ENCODE data around the gene CDH6. TPM values are rescaled to one million over a fixed set of nuclear protein-coding genes. Genes with fewer than 3 reads are reported as not detected.

CDH6 gene
- total RNA-seq, 4 donors from 2014 or later: 0.13 to 2.5 (median 0.82) TPM

DNA sequence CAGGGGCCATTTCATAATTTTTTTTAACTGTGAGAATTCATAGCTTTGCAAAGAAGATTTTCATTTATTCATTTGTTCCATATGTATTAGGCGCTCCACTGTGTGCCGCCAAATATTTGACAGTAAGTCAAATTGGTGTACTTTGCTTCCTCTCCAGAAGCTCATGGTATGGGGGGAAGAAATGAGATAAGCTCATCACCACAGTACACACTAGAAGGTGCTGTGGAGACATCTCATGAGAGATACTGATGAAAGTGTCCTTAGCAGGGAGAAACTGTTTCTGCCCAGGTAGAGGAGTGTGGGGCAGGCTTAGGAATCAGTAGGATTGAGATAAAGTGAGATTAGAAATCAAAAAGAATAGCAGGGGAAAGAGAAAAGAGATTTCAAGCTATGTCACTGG is 136.2 kb downstream of the CDH6 start:
- WGBS, 2 donors: 71 to 74% methylated on average over 2 of the region's 2 CpGs
- TF ChIP-seq, protein P1, sequence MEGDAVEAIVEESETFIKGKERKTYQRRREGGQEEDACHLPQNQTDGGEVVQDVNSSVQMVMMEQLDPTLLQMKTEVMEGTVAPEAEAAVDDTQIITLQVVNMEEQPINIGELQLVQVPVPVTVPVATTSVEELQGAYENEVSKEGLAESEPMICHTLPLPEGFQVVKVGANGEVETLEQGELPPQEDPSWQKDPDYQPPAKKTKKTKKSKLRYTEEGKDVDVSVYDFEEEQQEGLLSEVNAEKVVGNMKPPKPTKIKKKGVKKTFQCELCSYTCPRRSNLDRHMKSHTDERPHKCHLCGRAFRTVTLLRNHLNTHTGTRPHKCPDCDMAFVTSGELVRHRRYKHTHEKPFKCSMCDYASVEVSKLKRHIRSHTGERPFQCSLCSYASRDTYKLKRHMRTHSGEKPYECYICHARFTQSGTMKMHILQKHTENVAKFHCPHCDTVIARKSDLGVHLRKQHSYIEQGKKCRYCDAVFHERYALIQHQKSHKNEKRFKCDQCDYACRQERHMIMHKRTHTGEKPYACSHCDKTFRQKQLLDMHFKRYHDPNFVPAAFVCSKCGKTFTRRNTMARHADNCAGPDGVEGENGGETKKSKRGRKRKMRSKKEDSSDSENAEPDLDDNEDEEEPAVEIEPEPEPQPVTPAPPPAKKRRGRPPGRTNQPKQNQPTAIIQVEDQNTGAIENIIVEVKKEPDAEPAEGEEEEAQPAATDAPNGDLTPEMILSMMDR (IDR thresholded peaks at IDR 0.05): no peak
- no peak for TF ChIP-seq POLR2A (IDR thresholded peaks at IDR 0.05)
- DNase-seq (ENCODE audit: low spot score in 2 of 2): no peak
- no peak overlapping the region for H3K4me3 ChIP-seq (ENCODE audit: low read depth, poor library complexity, severe bottlenecking)
- intact Hi-C loops (cut with DNase I; ENCODE audit: low total_unique reads): no loop called here

DNA sequence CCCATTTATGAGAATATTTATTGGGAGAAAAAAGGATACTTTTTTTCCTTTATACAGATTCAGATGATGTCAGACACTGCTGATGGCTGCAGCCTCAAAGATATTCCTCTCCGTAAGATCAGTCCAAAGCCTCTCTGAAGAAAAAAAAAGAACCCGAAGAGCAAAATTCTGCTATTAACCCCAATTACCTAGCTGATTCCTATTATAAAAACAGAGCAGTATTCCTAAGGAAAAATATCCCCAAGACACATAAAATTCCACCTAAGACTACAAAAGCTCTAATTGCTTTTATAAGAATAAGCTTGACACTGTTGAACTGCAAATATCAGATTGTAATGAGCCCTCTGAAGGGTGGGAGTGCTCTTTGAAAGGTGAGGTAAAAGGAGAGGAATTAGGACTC is 138.7 kb downstream of the CDH6 start:
- H3K4me3 ChIP-seq (ENCODE audit: low read depth, poor library complexity, severe bottlenecking): no peak overlapping the region
- TF ChIP-seq, protein P1 (IDR thresholded peaks at IDR 0.05): no peak
- TF ChIP-seq POLR2A (IDR thresholded peaks at IDR 0.05): no peak
- 84 to 87% methylated on average over 2 of the region's 2 CpGs for WGBS, 2 donors
- no peak for DNase-seq (ENCODE audit: low spot score in 2 of 2)
- intact Hi-C loops (cut with DNase I; ENCODE audit: low total_unique reads): no loop called here

DNA sequence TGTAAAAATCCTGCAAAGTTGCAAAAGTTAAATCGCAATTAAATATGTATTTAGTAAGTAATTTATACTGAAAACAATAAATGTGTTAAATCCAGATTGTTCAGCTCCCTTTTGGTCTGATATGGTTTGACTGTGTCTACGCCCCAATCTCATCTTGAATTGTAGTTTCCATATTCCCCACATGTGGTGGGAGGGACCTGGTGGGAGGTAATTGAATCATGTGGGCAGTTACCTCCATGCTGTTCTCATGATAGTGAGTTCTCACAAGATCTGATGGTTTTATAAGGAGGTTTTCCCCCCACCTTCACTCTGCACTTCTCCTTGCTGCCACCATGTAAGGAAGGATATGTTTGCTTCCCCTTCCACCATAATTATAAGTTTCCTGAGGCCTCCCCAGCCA is 140.0 kb downstream of the CDH6 start:
- TF ChIP-seq, protein P1 (IDR thresholded peaks at IDR 0.05): no peak
- TF ChIP-seq POLR2A (IDR thresholded peaks at IDR 0.05): no peak
- intact Hi-C loops (cut with DNase I; ENCODE audit: low total_unique reads): no loop called here
- 83 to 90% methylated on average over 2 of the region's 2 CpGs for WGBS, 2 donors
- no peak for DNase-seq (ENCODE audit: low spot score in 2 of 2)
- H3K4me3 ChIP-seq (ENCODE audit: low read depth, poor library complexity, severe bottlenecking): no peak overlapping the region

DNA sequence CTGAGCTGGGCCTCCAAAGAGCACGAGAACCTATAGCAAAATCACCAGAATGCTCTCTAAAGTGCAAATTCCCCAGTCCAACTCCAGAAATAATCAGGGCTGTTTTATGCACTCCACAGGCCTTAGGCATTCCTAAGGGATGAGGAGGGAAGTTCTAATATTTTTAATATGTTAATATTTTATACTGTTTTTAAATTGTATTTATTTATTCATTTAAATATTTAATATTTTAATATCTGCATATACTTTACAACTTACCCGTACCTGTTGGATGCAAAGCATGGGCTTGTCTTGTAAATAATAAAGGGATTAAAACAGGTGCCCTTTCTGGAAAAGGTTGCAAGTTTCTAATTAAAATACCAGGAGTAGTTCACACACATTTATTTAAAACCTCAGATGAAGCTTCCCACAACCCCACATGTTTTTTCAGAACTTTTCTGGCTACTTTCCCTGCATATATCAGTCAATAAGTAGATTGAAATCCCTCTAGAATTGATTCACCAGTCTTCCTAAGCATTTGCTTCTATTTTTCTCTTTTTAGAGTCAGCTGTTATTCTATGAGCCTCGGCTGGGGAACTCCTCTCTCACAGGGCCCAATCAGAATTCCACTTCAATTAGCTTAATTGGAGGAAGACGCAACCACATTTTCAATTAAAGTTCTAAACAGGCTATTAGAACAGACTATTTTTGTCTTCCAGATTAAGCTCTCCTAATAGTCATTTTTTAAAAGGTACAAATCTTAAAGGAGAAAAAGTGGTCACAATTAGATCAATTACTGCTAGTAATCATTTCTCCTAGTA is 140.8 kb downstream of the CDH6 start:
- DNase-seq (ENCODE audit: low spot score in 2 of 2): no peak
- intact Hi-C loops (cut with DNase I; ENCODE audit: low total_unique reads): no loop called here

GRCh38 chr5:31335456-31335855 is 142.0 kb downstream of the CDH6 start:
- no peak for DNase-seq (ENCODE audit: low spot score in 2 of 2)
- no peak overlapping the region for H3K4me3 ChIP-seq (ENCODE audit: low read depth, poor library complexity, severe bottlenecking)
- intact Hi-C loops (cut with DNase I; ENCODE audit: low total_unique reads): no loop called here
- no peak for TF ChIP-seq POLR2A (IDR thresholded peaks at IDR 0.05)
- TF ChIP-seq, protein P1 (IDR thresholded peaks at IDR 0.05): no peak

More for the DNA sequence above, 140.8 kb downstream of the CDH6 start:
- 68 to 69% methylated on average over 4 of the region's 4 CpGs for WGBS, 2 donors
- H3K4me3 ChIP-seq (ENCODE audit: low read depth, poor library complexity, severe bottlenecking): no peak overlapping the region
- TF ChIP-seq, protein P1 (IDR thresholded peaks at IDR 0.05): no peak
- TF ChIP-seq POLR2A (IDR thresholded peaks at IDR 0.05): no peak

GRCh38 chr5:31343946-31344345 is 150.5 kb downstream of the CDH6 start:
- no peak for DNase-seq (ENCODE audit: low spot score in 2 of 2)
- WGBS, 2 donors: 33 to 37% methylated on average over 3 of the region's 3 CpGs
- H3K4me3 ChIP-seq (ENCODE audit: low read depth, poor library complexity, severe bottlenecking): no peak overlapping the region
- intact Hi-C loops (cut with DNase I; ENCODE audit: low total_unique reads): no loop called here
- TF ChIP-seq, protein P1 (IDR thresholded peaks at IDR 0.05): no peak
- no peak for TF ChIP-seq POLR2A (IDR thresholded peaks at IDR 0.05)

All from lower leg skin (tissue), 4 donors.